GM03348 (cell line): ENCODE measurements around the gene MRPL46.
A peak's percentile ranks its signal among the peaks of the same experiment; 100 is the strongest.
"Not testable (repeated sequence)": the region's sequence is repeated elsewhere in the genome, so short reads cannot be mapped to it uniquely, and the experiment has no call there.

Source experiments
- DNase-seq: peaks from one replicate; pipeline ENCODE4 v3.0.0; 2012; ENCODE audit warnings: low spot score

The MRPL46 gene

DNA sequence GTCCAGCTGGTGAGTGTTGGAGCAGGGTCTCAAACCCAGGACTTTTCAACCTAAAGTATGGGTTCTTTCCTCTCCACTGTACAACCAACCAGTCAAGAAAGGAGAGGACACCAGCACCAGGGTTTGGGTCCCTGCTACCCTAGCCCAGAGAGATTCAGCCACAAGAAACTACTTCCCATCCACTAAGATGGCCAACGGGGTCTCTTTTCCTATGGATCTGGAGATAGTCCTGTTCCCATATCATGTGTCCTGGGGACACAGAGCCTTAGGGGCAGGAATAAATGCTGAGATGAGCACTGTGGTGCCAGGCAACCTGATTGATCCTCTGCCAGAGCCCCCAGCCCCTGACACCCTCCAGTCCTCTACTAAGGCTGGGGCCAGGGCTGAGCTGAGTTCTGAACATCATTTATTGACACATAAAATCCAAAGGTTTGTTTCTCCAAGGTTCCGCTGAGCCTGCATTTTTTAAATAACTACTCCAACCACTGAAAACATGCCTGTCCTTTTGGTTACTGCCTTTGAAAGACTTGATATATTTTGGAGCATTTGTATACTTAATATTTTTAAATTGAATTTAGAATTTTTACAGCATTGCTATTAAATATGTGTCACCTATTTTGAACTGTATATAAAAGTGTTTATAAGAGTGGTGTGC lies 26.0 kb downstream of the MRPL46 start:
- no peak for DNase-seq

- DNase-seq, result peak; percentile 29
Observed at GRCh38 chr15:88440021-88440420, 27.2 kb downstream of the MRPL46 start.

DNA sequence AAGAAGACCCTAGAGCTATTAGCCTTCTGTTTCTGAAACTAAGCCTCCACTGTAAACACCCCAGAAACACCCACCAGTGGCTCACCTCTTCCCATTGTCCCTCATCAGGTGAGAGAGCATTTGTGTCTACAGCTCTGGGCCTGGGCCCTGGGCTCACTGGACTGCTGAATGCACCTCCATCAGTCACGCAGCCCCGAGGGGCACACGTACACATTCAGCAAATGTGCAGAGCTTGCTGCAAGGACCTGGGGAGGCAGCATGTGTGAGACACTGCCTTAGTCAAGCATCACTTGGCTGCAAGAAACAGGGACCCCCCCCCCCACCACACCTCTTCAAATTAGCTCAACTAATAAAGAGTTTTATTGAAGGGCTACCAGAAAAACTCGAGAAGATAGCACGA lies 29.0 kb downstream of the MRPL46 start:
- no peak for DNase-seq

GRCh38 chr15:88434106-88434505 lies 33.1 kb downstream of the MRPL46 start:
- DNase-seq, result not testable (repeated sequence)

DNA sequence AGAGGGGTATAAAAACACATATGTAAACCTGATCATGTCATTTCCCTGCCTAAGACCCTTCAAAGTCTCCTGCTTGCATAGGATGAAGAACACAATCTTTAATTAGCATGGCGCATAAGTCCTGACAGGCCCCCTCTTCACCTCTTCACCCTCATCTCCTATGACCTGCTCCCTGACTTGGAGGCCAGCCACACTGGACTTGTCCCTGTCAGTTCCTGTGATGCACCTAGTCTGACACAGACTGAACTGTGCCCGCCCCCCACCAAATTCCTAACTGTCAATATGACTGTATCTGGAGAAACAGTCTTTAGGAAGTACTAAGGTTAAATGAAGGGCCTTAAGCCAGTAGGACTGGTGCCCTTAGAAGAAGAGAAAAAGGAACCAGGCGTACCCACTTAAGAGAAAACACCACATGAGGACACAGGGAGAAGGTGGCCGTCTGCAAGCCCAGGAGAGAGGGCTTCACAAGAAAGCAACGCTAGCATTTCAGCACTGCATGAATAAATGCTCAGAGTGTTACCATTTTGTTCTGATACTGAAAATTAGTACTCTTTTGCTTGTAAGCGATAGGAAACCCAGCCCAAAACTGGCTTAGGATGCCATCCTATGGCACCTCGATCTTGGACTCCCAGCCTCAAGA lies 34.0 kb downstream of the MRPL46 start:
- no peak for DNase-seq

DNA sequence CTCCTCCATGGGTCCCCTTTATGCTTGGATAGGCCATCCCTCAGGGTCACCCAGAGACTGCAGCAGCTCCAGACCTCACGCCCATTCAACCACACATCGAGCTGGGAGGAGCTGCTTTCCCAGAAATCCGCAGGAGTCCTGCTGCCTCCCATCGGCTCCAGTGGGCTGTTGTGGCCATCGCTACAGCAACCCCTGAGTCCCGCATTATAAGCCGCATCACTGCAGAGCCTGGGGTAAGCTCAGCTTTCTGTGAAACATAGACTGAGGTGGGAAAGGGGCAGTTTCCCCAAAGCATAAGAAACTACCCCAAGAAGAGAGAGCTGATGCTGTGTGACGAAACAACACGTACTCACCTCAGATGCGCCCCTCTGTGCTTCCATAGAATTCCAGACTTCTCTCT lies 35.7 kb downstream of the MRPL46 start:
- no peak for DNase-seq

DNA sequence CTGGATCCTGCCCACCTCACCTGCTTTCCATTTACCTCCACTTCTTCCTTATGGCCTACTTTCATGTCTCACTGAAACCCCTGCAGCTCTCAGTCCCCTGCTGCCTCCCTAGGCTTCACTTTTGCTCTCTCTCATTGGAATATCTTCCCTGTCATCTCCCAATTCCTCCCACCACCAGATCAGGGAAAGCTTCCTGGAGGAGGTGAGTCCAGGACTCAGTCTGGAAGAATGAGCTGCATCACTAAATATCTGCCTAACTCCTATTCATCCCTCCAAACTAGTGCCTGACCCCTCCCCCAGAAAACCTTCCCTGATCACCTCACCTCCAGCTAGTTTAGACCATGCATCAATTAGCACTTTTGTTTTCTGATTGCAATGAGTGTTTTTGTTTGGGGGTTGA lies 37.1 kb downstream of the MRPL46 start:
- DNase-seq, result no peak

DNA sequence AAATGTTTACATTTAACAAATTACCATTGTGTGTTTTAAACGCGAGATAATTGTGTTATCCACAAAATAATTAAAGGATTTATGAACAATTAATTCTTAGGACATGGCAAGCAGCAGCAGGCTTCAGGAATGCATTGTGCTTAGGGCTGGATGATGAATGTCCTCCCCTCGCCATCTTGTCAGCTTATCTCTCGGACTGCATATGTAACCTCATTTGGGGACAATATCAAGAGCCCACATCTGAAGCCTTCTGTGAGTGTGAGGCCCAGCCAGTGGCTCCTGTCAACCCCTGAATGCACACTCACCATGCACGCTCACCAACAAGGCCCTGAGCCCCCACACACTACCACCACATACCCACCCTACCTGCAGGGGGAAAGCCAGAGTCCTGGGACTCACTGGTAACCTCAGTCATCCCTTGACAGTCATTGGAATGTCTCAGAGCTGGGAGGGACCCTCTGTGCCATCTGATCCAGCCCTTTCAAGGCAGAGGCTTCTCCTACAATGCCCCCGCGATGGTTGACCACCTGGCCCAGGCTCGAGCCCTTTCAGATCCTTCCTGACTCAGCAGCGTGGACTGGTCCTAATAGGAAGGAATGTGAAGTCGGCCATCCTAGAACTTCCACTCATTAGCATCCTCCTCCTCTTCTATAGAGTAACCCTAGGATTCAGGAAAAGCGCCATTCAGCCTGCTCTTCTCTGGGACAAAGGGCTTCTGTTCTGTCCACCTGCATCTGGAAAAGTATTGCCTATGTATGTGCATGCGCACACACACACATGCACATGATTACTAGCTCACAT lies 38.2 kb downstream of the MRPL46 start:
- no peak for DNase-seq

GRCh38 chr15:88428053-88428452 lies 39.1 kb downstream of the MRPL46 start:
- DNase-seq, result no peak

DNA sequence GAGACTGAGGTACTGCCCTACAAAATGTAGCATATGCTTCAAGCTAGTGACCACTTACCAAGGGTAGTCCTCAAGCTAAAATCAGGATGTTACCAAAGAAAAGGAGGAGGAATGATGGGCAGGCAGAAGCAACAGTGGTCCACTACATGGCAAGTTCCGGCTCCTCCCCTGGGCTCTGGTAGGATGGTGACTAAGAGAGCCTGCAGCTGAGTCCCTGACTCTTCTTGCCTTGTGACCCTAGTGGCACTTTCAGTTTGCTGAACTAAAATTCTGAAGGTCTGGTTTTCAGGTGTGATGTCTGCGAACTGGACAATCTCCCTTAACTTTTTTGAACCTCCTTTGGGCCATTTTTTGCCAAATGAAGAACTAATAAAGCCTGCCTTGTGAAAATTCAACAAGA lies 40.9 kb downstream of the MRPL46 start:
- DNase-seq, result no peak

GRCh38 chr15:88423331-88423730 lies 43.9 kb downstream of the MRPL46 start:
- no peak for DNase-seq

DNA sequence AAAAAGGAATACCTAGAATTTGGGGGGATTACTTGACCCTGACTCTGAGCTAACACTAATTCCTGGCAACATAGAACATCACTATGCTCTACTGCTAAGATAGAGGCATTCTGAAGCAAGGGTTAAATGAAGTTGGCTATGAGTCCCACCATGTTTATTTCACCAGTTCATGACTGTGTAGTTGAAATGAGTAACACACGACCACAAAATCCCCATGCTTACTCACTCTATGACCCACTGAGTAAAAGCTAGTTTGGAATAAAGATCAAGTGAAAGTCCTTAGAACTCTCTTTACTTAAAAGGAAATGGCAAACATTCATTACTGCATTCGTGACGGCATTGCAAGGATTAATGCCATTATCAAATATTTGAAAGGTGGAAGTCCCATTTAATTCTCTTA lies 47.4 kb downstream of the MRPL46 start:
- DNase-seq, result no peak
